Kidney (tissue), 14 donors: Measurements from ENCODE around the gene METTL5. TPM values are rescaled to one million over a fixed set of nuclear protein-coding genes. Genes with fewer than 3 reads are reported as not detected.

Experiments
- DNase-seq, 5 donors: peaks; one replicate each; pipeline ENCODE4 v3.0.0-alpha.2; 2013 to 2020
- FAIRE-seq: peaks from 2 replicates; lab custom pipeline; 2012; peaks lifted over from hg19 to GRCh38; lab: Jason Lieb, UNC
- H3K27ac ChIP-seq, 2 donors: one replicate each; pipeline ENCODE4 v1.7.0; 2013; ENCODE audit warnings: low read depth in 2 of 2, low read length in 2 of 2, inconsistent platforms in 1 of 2
- H3K27me3 ChIP-seq: one replicate; pipeline ENCODE4 v1.7.1; 2013; ENCODE audit warnings: low read length, inconsistent platforms; ENCODE audit not compliant: control insufficient read depth, insufficient read depth
- H3K36me3 ChIP-seq, 3 donors: one replicate each; pipeline versions ENCODE4 v1.7.0 to v1.7.1; 2013; ENCODE audit warnings: low read length in 3 of 3, control low read depth in 1 of 3, inconsistent platforms in 1 of 3; ENCODE audit not compliant: insufficient read depth in 3 of 3, control insufficient read depth in 2 of 3
- H3K4me1 ChIP-seq, 3 donors: one replicate each; pipeline versions ENCODE4 v1.7.0 to v1.7.1; 2013; ENCODE audit warnings: low read length in 3 of 3, inconsistent platforms in 1 of 3, low read depth in 1 of 3; ENCODE audit not compliant: control insufficient read depth in 2 of 3, insufficient read depth in 2 of 3
- H3K4me3 ChIP-seq, 3 donors: one replicate each; pipeline versions ENCODE4 v1.7.0 to v1.8.1; 2013; ENCODE audit warnings: low read length in 3 of 3, control low read depth in 1 of 3, inconsistent platforms in 1 of 3
- H3K9ac ChIP-seq, 3 donors: one replicate each; pipeline versions ENCODE4 v1.7.0 to v1.7.1; 2013; ENCODE audit warnings: low read length in 3 of 3, control low read depth in 1 of 3, inconsistent platforms in 1 of 3
- H3K9me3 ChIP-seq, 3 donors: one replicate each; pipeline versions ENCODE4 v1.7.0 to v1.7.1; 2013; ENCODE audit warnings: low read length in 3 of 3, control low read depth in 1 of 3, inconsistent platforms in 1 of 3; ENCODE audit not compliant: control insufficient read depth in 2 of 3, insufficient read depth in 1 of 3
- intact Hi-C: fragments of 100-400 bp; cut with DNase I; formaldehyde crosslinking; loops from one replicate; pipeline ENCODE4 v1.11.1; 2022
- polyA plus RNA-seq: library from polyadenylated mRNA; stranded (reverse); fragments of 350-450 nt; fragmentation: Illumina TruSeq; extraction: RNeasy Lipid Tissue Mini Kit (QIAGEN cat#74804); gene quantifications from one replicate; pipeline ENCODE4 v1.2.3, GENCODE V29; 2014; ENCODE audit warnings: low read depth, low replicate concordance; ENCODE audit not compliant: insufficient read depth
- total RNA-seq: library from RNA; stranded (reverse); fragmentation: NEBNext Ultra II Directional; extraction: Animal tissue kit (Norgen Biotek cat#: 25700); gene quantifications from one replicate; pipeline ENCODE4 v1.2.1, GENCODE V29; 2021
- TF ChIP-seq, protein P1 (sequence below): IDR thresholded peaks from 3 replicates; pipeline ENCODE4 v1.5.1; 2012; ENCODE audit warnings: mild to moderate bottlenecking, moderate library complexity, borderline replicate concordance; ENCODE audit not compliant: insufficient read depth; ENCODE audit errors: extremely low read depth
- donor health status: control.
- donor health status: control.
- donor health status: control.
- donor health status: control.
- donor health status: control.
- donor health status: DM: yes; HTN: yes; CAD: no.
- donor health status: Normal renal cell carcinoma (clear cell type).

Gene METTL5
- total and polyA plus RNA-seq, 2 donors from 2014 or later: 43.9 to 68.8 TPM

DNA sequence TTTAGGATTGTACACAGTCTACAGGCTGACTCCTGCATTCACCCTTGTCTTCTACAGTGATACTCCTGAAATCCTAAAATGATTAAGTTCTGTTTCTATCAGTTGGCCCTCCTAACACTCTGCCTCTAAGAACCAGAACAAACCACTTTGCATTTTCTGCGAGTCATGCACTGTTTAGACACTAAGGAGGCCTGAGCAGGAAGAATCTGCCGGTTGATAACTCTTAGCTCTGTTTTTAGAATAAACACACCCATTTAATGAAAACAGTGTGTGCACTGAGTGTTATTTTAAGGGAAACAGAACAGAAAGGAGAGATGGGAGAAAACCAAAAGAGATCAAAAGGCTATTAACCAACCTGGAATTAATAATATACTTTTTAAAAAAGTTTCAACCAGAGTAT lies 48.9 kb downstream of the METTL5 start:
- H3K4me1 ChIP-seq: no peaks in the 10 kb centered on the region
- TF ChIP-seq, protein P1, sequence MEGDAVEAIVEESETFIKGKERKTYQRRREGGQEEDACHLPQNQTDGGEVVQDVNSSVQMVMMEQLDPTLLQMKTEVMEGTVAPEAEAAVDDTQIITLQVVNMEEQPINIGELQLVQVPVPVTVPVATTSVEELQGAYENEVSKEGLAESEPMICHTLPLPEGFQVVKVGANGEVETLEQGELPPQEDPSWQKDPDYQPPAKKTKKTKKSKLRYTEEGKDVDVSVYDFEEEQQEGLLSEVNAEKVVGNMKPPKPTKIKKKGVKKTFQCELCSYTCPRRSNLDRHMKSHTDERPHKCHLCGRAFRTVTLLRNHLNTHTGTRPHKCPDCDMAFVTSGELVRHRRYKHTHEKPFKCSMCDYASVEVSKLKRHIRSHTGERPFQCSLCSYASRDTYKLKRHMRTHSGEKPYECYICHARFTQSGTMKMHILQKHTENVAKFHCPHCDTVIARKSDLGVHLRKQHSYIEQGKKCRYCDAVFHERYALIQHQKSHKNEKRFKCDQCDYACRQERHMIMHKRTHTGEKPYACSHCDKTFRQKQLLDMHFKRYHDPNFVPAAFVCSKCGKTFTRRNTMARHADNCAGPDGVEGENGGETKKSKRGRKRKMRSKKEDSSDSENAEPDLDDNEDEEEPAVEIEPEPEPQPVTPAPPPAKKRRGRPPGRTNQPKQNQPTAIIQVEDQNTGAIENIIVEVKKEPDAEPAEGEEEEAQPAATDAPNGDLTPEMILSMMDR: no peak
- no peak overlapping the region for H3K4me3 ChIP-seq
- H3K27me3 ChIP-seq: no peaks in the 10 kb centered on the region
- intact Hi-C loops: no loop called here
- DNase-seq: peak in 2 of 5 donors; percentile 38 to 57
- H3K27ac ChIP-seq: no peak overlapping the region
- H3K36me3 ChIP-seq: no peaks in the 10 kb centered on the region
- no peak overlapping the region for H3K9ac ChIP-seq
- FAIRE-seq: no peak
- H3K9me3 ChIP-seq: no peaks in the 10 kb centered on the region

DNA sequence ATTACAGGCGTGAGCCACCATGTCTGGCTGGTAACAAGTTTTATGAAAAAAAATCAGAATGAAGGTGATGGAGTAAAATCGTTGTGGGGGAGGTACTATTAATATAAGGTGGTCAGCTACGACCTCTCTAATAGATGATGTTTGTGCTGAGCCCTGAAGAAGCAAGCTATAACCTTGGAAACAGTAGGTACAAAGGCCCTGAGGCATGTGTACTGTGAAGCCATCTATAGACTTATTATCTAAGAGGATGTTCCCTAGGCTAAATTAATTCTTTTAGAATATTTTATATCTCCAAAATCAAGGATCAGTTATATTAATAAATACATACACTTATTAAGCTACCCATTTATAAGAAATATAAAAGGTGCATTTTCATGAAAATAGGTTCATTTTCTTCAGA lies 49.4 kb downstream of the METTL5 start:
- Histone ChIP-seq H3K4me1 (no peaks in the 10 kb centered on the region), H3K9ac (no peak overlapping the region), H3K36me3 (no peaks in the 10 kb centered on the region), H3K9me3 (no peaks in the 10 kb centered on the region), H3K27me3 (no peaks in the 10 kb centered on the region), H3K27ac (no peak overlapping the region), H3K4me3 (no peak overlapping the region)
- TF ChIP-seq, protein P1: no peak
- DNase-seq (no peak), FAIRE-seq (no peak)
- intact Hi-C loops: no loop called here

DNA sequence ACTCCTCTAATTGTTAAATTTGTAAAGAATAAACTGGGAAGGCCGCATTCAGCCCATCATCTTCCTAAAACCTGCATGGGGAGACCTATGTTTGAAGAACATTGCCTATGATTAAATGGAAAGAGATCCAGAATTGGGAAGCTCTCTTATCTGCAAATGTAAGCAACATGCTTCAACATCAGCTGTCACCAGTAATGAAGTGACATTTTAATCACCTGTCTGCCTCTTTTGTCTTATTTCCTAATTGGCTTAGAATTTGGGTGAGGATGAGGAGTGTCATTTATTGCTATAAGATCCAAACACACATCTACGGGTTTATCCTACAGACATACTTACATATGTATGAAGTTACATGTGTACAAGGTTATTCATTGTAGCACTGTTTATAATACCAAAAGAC lies 52.1 kb downstream of the METTL5 start:
- Histone ChIP-seq H3K27ac (no peak overlapping the region), H3K9ac (no peak overlapping the region), H3K4me1 (no peaks in the 10 kb centered on the region), H3K9me3 (no peaks in the 10 kb centered on the region), H3K4me3 (no peak overlapping the region), H3K27me3 (peaks cover 7% of the 10 kb centered on the region), H3K36me3 (no peaks in the 10 kb centered on the region)
- intact Hi-C loops: no loop called here
- DNase-seq: no peak
- TF ChIP-seq, protein P1: no peak
- no peak for FAIRE-seq

DNA sequence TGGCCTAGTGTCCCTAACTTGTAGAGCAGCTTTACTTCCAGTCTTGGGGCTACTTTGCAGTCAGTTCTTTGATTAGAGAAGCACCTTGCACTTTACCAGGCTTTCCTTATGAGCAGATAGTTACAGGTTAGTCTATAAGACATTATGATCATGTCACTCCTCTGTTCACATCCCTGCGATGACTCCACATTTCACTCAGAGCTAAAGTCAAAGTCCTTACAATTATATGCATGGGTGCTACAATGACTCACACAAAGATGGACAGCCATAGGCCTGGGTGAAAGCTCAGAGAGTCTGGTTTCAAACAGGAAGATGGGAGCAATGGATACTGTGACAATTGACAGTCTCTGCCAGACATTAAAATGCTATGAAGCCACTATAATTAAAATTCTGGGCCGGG lies 53.1 kb downstream of the METTL5 start:
- H3K27me3 ChIP-seq: peaks cover 7% of the 10 kb centered on the region
- intact Hi-C loops: no loop called here
- H3K27ac ChIP-seq: no peak overlapping the region
- DNase-seq: no peak
- peaks cover 0 to 2% (median 0%) of the 10 kb centered on the region in 3 donors for H3K4me1 ChIP-seq
- no peak for FAIRE-seq
- H3K9ac ChIP-seq: no peak overlapping the region
- no peaks in the 10 kb centered on the region for H3K36me3 ChIP-seq
- TF ChIP-seq, protein P1: no peak
- no peaks in the 10 kb centered on the region for H3K9me3 ChIP-seq
- H3K4me3 ChIP-seq: no peak overlapping the region
